ENCODE measurements around the gene GCSAM. TPM values are rescaled to one million over a fixed set of nuclear protein-coding genes. Genes with fewer than 3 reads are reported as not detected.

GCSAM gene
- polyA plus RNA-seq (2012; ENCODE audit: insufficient read depth, insufficient read length), result 0.88 TPM

GRCh38 chr3:112132975-112133448, at the start of gene GCSAM:
Gene GCSAM (minus strand): TSS chr3:112133248. CDS start chr3:112133120, 128 bp downstream.
- DNase-seq (ENCODE audit: low read depth, low spot score), result peak; percentile 68
- peak within 1 kb of the TSS; percentile 51 for H3K4me3 ChIP-seq (ENCODE audit: low read length)

- no peak for DNase-seq (ENCODE audit: low read depth, low spot score)
- no peak overlapping the region for H3K4me3 ChIP-seq (ENCODE audit: low read length)
Measured at GRCh38 chr3:112175646-112176045, 42.6 kb upstream of the GCSAM start.

- DNase-seq (ENCODE audit: low read depth, low spot score), result no peak
- no peak overlapping the region for H3K4me3 ChIP-seq (ENCODE audit: low read length)
Measured at GRCh38 chr3:112175037-112175436, 42.0 kb upstream of the GCSAM start.

- H3K4me3 ChIP-seq (ENCODE audit: low read length), result no peak overlapping the region
- no peak for DNase-seq (ENCODE audit: low read depth, low spot score)
Measured at GRCh38 chr3:112171144-112171543, 38.1 kb upstream of the GCSAM start.

GRCh38 chr3:112170046-112170445, 37.0 kb upstream of the GCSAM start:
- no peak overlapping the region for H3K4me3 ChIP-seq (ENCODE audit: low read length)
- DNase-seq (ENCODE audit: low read depth, low spot score), result no peak

GRCh38 chr3:112167758-112168157, 34.7 kb upstream of the GCSAM start:
- no peak overlapping the region for H3K4me3 ChIP-seq (ENCODE audit: low read length)
- DNase-seq (ENCODE audit: low read depth, low spot score), result no peak

GRCh38 chr3:112149136-112149535, 16.1 kb upstream of the GCSAM start:
- DNase-seq (ENCODE audit: low read depth, low spot score), result no peak

GRCh38 chr3:112143689-112144088, 10.6 kb upstream of the GCSAM start:
- no peak overlapping the region for H3K4me3 ChIP-seq (ENCODE audit: low read length)
- no peak for DNase-seq (ENCODE audit: low read depth, low spot score)

More at GRCh38 chr3:112149136-112149535, 16.1 kb upstream of the GCSAM start:
- H3K4me3 ChIP-seq (ENCODE audit: low read length), result no peak overlapping the region

- DNase-seq (ENCODE audit: low read depth, low spot score), result no peak
- H3K4me3 ChIP-seq (ENCODE audit: low read length), result no peak overlapping the region
Measured at GRCh38 chr3:112143251-112143650, 10.2 kb upstream of the GCSAM start.

GRCh38 chr3:112141293-112141692, 8.2 kb upstream of the GCSAM start:
- DNase-seq (ENCODE audit: low read depth, low spot score), result no peak
- H3K4me3 ChIP-seq (ENCODE audit: low read length), result no peak overlapping the region

GRCh38 chr3:112140584-112140983, 7.5 kb upstream of the GCSAM start:
- DNase-seq (ENCODE audit: low read depth, low spot score), result no peak
- H3K4me3 ChIP-seq (ENCODE audit: low read length), result no peak overlapping the region

GRCh38 chr3:112138219-112138969, 5.3 kb upstream of the GCSAM start:
- no peak for DNase-seq (ENCODE audit: low read depth, low spot score)

GRCh38 chr3:112137781-112138180, 4.7 kb upstream of the GCSAM start:
- no peak for DNase-seq (ENCODE audit: low read depth, low spot score)
- no peak overlapping the region for H3K4me3 ChIP-seq (ENCODE audit: low read length)

More at GRCh38 chr3:112138219-112138969, 5.3 kb upstream of the GCSAM start:
- H3K4me3 ChIP-seq (ENCODE audit: low read length), result no peak overlapping the region

- no peak overlapping the region for H3K4me3 ChIP-seq (ENCODE audit: low read length)
- DNase-seq (ENCODE audit: low read depth, low spot score), result peak; percentile 65
Measured at GRCh38 chr3:112136959-112137693, 4.1 kb upstream of the GCSAM start.

- H3K4me3 ChIP-seq (ENCODE audit: low read length), result no peak overlapping the region
- DNase-seq (ENCODE audit: low read depth, low spot score), result no peak
Measured at GRCh38 chr3:112136046-112136445, 3.0 kb upstream of the GCSAM start.

- H3K4me3 ChIP-seq (ENCODE audit: low read length), result no peak overlapping the region
- DNase-seq (ENCODE audit: low read depth, low spot score), result peak; percentile 84
Measured at GRCh38 chr3:112134335-112135124, 1.5 kb upstream of the GCSAM start.

GRCh38 chr3:112133626-112134334, 732 bp upstream of the GCSAM start:
- no peak for DNase-seq (ENCODE audit: low read depth, low spot score)
- no peak overlapping the region; the same call in 1 of the 2 replicates for H3K4me3 ChIP-seq (ENCODE audit: low read length)

GRCh38 chr3:112132554-112132953, 494 bp downstream of the GCSAM start:
- DNase-seq (ENCODE audit: low read depth, low spot score), result no peak
- peak overlapping the region; percentile 51 for H3K4me3 ChIP-seq (ENCODE audit: low read length)

GRCh38 chr3:112132088-112132487, 960 bp downstream of the GCSAM start:
- no peak overlapping the region for H3K4me3 ChIP-seq (ENCODE audit: low read length)
- no peak for DNase-seq (ENCODE audit: low read depth, low spot score)

Measured in Jurkat, Clone E6-1 (cell line).